GM13977 (cell line): ENCODE results near the gene ITGAL.

ENCODE experiments used
- DNase-seq: peaks from one replicate; pipeline ENCODE4 v3.0.0; 2012; ENCODE audit warnings: low spot score
- CTCF ChIP-seq: IDR thresholded peaks from 2 replicates; pipeline ENCODE4 v1.5.1; 2012; ENCODE audit warnings: mild to moderate bottlenecking, control low read depth; ENCODE audit not compliant: insufficient read depth; ENCODE audit errors: extremely low read depth, missing control alignments
- in situ Hi-C: fragments of 300-500 bp; cut with MboI; formaldehyde crosslinking; loops from one replicate; pipeline ENCODE4 v1.12.0; 2022; ENCODE audit warnings: low sequenced_read_pairs, low pct_unique_long_range_greater_than_20kb, mixed read lengths, inconsistent platforms; ENCODE audit not compliant: unreplicated experiment

The ITGAL gene

DNA sequence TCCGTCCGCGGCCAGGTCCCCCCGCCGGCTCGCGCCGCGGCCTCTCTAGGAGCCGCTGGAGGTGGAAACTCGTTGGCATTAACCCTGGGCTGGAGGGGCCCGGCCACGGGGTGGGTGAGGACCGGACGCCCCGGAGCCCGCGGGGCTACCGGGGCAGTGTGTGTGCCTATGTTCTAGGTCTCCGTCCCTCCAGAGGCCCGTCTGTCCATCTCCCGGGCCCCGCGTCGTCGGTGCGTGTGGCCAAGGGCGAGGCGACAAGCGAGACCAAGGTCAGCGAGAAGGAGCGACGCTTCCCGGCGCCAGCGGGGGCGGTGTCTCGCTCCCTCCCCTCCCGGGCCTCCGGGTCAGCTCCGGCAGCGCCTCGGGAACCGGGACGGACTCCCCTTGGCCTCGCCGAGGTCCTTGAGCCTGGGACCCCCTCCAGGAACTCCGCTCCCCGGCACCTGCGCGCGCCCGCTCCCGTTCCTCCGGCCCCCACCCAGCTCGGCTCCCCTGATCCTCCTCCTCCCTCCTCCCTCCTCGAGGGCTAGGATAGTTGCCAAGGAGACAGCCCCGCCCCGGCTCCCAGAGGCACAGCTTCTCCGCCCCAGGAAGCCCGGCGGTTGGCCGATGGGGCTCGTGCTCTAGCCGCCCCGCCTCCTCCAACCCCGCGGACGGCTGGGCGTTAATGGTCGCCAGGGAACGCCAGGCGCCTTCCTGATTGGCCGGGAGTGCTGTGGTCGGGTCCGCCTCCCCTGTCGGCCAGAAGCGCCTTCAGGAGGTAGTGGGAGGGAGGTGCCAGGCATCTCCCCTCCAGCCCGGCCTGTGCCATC, 54.5 kb downstream of the ITGAL start:
- DNase-seq, result peak; percentile 99
- in situ Hi-C loops, result loop anchor here (25.0 kb wide), 1 partner anchor 110 kb away; no protein-coding TSS in a partner anchor
- TF ChIP-seq CTCF, result peak; percentile 4

DNA sequence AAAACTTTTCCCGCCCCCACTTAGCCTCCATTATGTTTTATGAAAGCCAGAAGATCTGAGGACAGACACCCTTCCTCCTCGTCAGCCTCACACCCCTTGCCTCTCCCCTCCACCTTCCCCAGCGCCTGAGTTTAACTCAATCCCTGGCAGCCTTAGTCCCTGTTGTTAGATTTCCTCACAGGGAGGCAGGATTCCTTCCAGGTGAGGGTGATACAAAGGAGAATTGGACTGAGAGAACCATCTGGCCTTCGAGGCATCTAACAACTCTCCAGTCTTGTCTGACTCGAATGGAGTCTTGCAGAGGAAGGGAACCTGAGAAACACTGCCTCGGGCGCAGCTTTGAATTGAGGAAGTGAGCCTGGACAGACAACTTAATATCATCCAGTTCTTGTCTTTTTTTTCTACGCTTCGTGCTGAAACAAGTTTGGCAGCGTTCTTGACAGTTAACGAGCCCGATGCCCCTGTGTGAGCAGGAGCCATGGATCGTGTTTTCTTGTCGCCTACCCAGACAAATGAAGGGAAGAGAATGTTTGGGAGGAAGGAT, 55.2 kb downstream of the ITGAL start:
- DNase-seq, result peak; percentile 79
- in situ Hi-C loops, result loop anchor here (25.0 kb wide), 1 partner anchor 110 kb away; no protein-coding TSS in a partner anchor

GRCh38 chr16:30528799-30529457, 56.4 kb downstream of the ITGAL start:
- no peak for TF ChIP-seq CTCF
- no peak for DNase-seq
- in situ Hi-C loops, result loop anchor here (25.0 kb wide), 1 partner anchor 108 kb away; no protein-coding TSS in a partner anchor

More for the DNA sequence above, 55.2 kb downstream of the ITGAL start:
- no peak for TF ChIP-seq CTCF

GRCh38 chr16:30530163-30531037, 57.9 kb downstream of the ITGAL start:
- no peak for TF ChIP-seq CTCF
- in situ Hi-C loops, result loop anchor here (10.0 to 25.0 kb wide), 2 partner anchors 76 to 107 kb away; no protein-coding TSS in a partner anchor
- DNase-seq, result no peak

GRCh38 chr16:30532285-30533145, 60.0 kb downstream of the ITGAL start:
- no peak for TF ChIP-seq CTCF
- in situ Hi-C loops, result loop anchor here (10.0 to 25.0 kb wide), 2 partner anchors 78 to 105 kb away; no protein-coding TSS in a partner anchor
- DNase-seq, result no peak
